Measurements from ENCODE around the gene LIN52. TPM values are rescaled to one million over a fixed set of nuclear protein-coding genes. Genes with fewer than 3 reads are reported as not detected.
A peak's percentile ranks its signal among the peaks of the same experiment; 100 is the strongest.

Gene LIN52
- total RNA-seq, 1 donor from 2014 or later = 8.7 TPM

- H3K27me3 ChIP-seq = peaks cover 25% of the 10 kb centered on the region
- H3K36me3 ChIP-seq = no peaks in the 10 kb centered on the region
- no peak overlapping the region for H3K27ac ChIP-seq
- ATAC-seq (no peak), DNase-seq (peak; percentile 37)
- peaks cover 8% of the 10 kb centered on the region for H3K4me1 ChIP-seq
- intact Hi-C loops (cut with DNase I) = no loop called here
- no peaks in the 10 kb centered on the region for H3K9me3 ChIP-seq
- TF ChIP-seq CTCF (IDR thresholded peaks at IDR 0.05) = no peak
- H3K4me3 ChIP-seq = no peak overlapping the region
Observed at GRCh38 chr14:74221741-74222140, 137.0 kb downstream of the LIN52 start.

- ATAC-seq = no peak
- Histone ChIP-seq H3K27ac (no peak overlapping the region), H3K36me3 (no peaks in the 10 kb centered on the region), H3K4me1 (peaks cover under 1% of the 10 kb centered on the region), H3K9me3 (no peaks in the 10 kb centered on the region), H3K27me3 (peaks cover 15% of the 10 kb centered on the region), H3K4me3 (no peak overlapping the region)
- intact Hi-C loops (cut with DNase I) = no loop called here
- DNase-seq = peak; percentile 26
- no peak for TF ChIP-seq CTCF (IDR thresholded peaks at IDR 0.05)
Observed at GRCh38 chr14:74223016-74223415, 138.3 kb downstream of the LIN52 start.

- DNase-seq (no peak), ATAC-seq (no peak)
- peaks cover 7% of the 10 kb centered on the region for H3K27me3 ChIP-seq
- intact Hi-C loops (cut with DNase I) = no loop called here
- H3K4me3 ChIP-seq = no peak overlapping the region
- TF ChIP-seq CTCF (IDR thresholded peaks at IDR 0.05) = no peak
- H3K27ac ChIP-seq = no peak overlapping the region
- H3K4me1 ChIP-seq = no peaks in the 10 kb centered on the region
- no peaks in the 10 kb centered on the region for H3K9me3 ChIP-seq
- H3K36me3 ChIP-seq = no peaks in the 10 kb centered on the region
Observed at GRCh38 chr14:74231784-74232183, 147.0 kb downstream of the LIN52 start.

- H3K27ac ChIP-seq = no peak overlapping the region
- H3K9me3 ChIP-seq = no peaks in the 10 kb centered on the region
- ATAC-seq (no peak), DNase-seq (no peak)
- H3K27me3 ChIP-seq = peaks cover 27% of the 10 kb centered on the region
- TF ChIP-seq CTCF (IDR thresholded peaks at IDR 0.05) = no peak
- no peak overlapping the region for H3K4me3 ChIP-seq
- H3K4me1 ChIP-seq = peaks cover 3% of the 10 kb centered on the region
- intact Hi-C loops (cut with DNase I) = no loop called here
- H3K36me3 ChIP-seq = no peaks in the 10 kb centered on the region
Observed at GRCh38 chr14:74235017-74235416, 150.3 kb downstream of the LIN52 start.

GRCh38 chr14:74237441-74237840 lies 152.7 kb downstream of the LIN52 start:
- peaks cover 23% of the 10 kb centered on the region for H3K4me1 ChIP-seq
- H3K4me3 ChIP-seq = no peak overlapping the region
- H3K36me3 ChIP-seq = no peaks in the 10 kb centered on the region
- TF ChIP-seq CTCF (IDR thresholded peaks at IDR 0.05) = no peak
- ATAC-seq (no peak), DNase-seq (no peak)
- H3K27me3 ChIP-seq = peaks cover 51% of the 10 kb centered on the region
- H3K27ac ChIP-seq = no peak overlapping the region
- intact Hi-C loops (cut with DNase I) = no loop called here
- H3K9me3 ChIP-seq = no peaks in the 10 kb centered on the region

Data from upper lobe of right lung (tissue), 1 donor.